HL-60 (cell line): ENCODE data around the gene PIGV.

Source experiments
- DNase-seq, 2 experiments: peaks; one replicate each; pipeline ENCODE4 v3.0.0-alpha.2; 2010 to 2020; ENCODE audit warnings: low read depth in 1 of 2, low spot score in 1 of 2
- H3K27ac ChIP-seq: fragments of 250-450 bp; sonication (Bioruptor Pico); replicated peaks from 2 replicates; pipeline ENCODE4 v1.5.1; 2020; ENCODE audit warnings: mild to moderate bottlenecking, moderate library complexity
- H3K27me3 ChIP-seq: fragments of 250-450 bp; sonication (Bioruptor Pico); 2 replicates; pipeline ENCODE4 v1.5.1; 2021; ENCODE audit warnings: mild to moderate bottlenecking, moderate library complexity; ENCODE audit not compliant: insufficient read depth, poor library complexity, severe bottlenecking
- H3K4me3 ChIP-seq: replicated peaks from 2 replicates; pipeline ENCODE4 v1.5.1; 2011; ENCODE audit warnings: mild to moderate bottlenecking, control low read depth, low read length; ENCODE audit not compliant: insufficient read depth
- CTCF ChIP-seq: IDR thresholded peaks from one replicate; pipeline ENCODE4 v1.5.1; 2011; ENCODE audit warnings: low read length, control low read depth, inconsistent platforms; ENCODE audit not compliant: insufficient read depth
- GABPA ChIP-seq: IDR thresholded peaks from 2 replicates; pipeline ENCODE4 v1.6.1; 2012; ENCODE audit warnings: low read depth
- POLR2AphosphoS5 ChIP-seq: IDR thresholded peaks from 2 replicates; pipeline ENCODE4 v1.6.1; 2012; ENCODE audit warnings: low read depth
- SPI1 ChIP-seq: IDR thresholded peaks from 2 replicates; pipeline ENCODE4 v1.6.1; 2012; ENCODE audit warnings: low read depth, mild to moderate bottlenecking, borderline replicate concordance
- TF ChIP-seq, protein P1 (sequence below): IDR thresholded peaks from 2 replicates; pipeline ENCODE4 v1.6.1; 2012; ENCODE audit warnings: low read depth; ENCODE audit not compliant: insufficient replicate concordance

PIGV gene

GRCh38 chr1:26820784-26821269 is 33.1 kb downstream of the PIGV start:
- peak in 1 of 2 experiments; percentile 77 for DNase-seq
- TF ChIP-seq SPI1: peak; percentile 87
- TF ChIP-seq CTCF: peak; percentile 68
- TF ChIP-seq, protein P1, sequence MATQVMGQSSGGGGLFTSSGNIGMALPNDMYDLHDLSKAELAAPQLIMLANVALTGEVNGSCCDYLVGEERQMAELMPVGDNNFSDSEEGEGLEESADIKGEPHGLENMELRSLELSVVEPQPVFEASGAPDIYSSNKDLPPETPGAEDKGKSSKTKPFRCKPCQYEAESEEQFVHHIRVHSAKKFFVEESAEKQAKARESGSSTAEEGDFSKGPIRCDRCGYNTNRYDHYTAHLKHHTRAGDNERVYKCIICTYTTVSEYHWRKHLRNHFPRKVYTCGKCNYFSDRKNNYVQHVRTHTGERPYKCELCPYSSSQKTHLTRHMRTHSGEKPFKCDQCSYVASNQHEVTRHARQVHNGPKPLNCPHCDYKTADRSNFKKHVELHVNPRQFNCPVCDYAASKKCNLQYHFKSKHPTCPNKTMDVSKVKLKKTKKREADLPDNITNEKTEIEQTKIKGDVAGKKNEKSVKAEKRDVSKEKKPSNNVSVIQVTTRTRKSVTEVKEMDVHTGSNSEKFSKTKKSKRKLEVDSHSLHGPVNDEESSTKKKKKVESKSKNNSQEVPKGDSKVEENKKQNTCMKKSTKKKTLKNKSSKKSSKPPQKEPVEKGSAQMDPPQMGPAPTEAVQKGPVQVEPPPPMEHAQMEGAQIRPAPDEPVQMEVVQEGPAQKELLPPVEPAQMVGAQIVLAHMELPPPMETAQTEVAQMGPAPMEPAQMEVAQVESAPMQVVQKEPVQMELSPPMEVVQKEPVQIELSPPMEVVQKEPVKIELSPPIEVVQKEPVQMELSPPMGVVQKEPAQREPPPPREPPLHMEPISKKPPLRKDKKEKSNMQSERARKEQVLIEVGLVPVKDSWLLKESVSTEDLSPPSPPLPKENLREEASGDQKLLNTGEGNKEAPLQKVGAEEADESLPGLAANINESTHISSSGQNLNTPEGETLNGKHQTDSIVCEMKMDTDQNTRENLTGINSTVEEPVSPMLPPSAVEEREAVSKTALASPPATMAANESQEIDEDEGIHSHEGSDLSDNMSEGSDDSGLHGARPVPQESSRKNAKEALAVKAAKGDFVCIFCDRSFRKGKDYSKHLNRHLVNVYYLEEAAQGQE: no peak
- TF ChIP-seq GABPA: no peak
- H3K27ac ChIP-seq: no peak overlapping the region

DNA sequence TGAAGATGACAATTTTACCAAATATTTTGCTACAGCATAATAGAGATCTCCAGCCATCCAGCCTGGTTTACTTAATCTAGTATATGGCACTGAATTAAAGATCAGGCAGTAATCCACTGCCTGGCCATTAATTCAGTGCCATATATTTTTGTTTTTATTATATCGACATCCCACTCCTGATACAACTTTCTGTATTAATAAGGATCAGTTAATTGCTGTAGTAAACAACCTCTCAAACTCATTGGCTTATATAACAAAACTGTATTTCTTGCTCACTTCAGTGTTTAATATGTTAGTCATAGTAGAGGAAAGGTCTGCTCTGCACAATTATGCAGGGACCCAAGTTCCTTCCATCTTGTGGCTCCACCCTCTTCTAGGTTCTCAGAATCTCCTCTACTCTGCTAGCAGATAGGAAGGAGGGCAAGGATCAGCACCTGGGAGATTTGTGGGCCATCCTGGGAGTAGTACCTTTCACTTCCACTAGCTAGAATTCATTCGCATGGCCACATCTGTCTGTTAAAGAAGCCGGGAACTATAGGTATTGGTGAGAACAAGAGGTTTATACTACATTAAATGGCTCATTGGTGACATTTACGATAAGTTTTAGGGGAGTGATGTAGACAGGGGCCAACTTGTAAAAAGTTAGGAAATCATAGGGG is 35.1 kb downstream of the PIGV start:
- no peak overlapping the region for H3K4me3 ChIP-seq
- H3K27me3 ChIP-seq: no peaks in the 10 kb centered on the region
- DNase-seq: no peak
- TF ChIP-seq GABPA (no peak), SPI1 (no peak), POLR2AphosphoS5 (no peak), CTCF (no peak)
- TF ChIP-seq, protein P1: no peak
- no peak overlapping the region for H3K27ac ChIP-seq

More at GRCh38 chr1:26820784-26821269, 33.1 kb downstream of the PIGV start:
- peak overlapping the region; percentile 25; the same call in 1 of the 2 replicates for H3K4me3 ChIP-seq
- H3K27me3 ChIP-seq: no peaks in the 10 kb centered on the region

DNA sequence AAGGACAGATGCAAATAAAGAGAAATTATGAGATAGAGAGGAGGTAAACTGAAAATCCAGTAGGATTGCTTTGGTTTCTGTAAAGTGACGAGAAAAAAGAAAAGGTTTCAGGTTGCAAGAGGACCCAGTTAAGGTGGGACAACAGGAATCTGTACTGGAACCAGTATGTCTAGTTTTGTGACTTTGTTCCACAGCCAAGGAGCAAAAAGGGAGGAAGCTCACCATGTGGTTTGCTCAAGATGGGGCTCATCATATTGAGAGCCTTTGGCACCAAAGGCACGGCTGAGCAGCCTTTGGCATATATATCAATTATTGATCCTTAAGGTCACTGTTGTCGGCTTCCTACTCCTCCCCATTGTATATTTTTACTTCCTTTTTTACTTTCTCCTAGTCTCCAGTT is 37.0 kb downstream of the PIGV start:
- DNase-seq: no peak
- H3K4me3 ChIP-seq: no peak overlapping the region
- no peaks in the 10 kb centered on the region for H3K27me3 ChIP-seq
- TF ChIP-seq GABPA: no peak
- no peak for TF ChIP-seq POLR2AphosphoS5
- TF ChIP-seq, protein P1: no peak
- no peak for TF ChIP-seq CTCF
- TF ChIP-seq SPI1: no peak
- no peak overlapping the region for H3K27ac ChIP-seq
